WERI-Rb-1 (cell line): ENCODE measurements around the gene PDE3A.
A peak's percentile ranks its signal among the peaks of the same experiment; 100 is the strongest.
"Not testable (repeated sequence)": the region's sequence is repeated elsewhere in the genome, so short reads cannot be mapped to it uniquely, and the experiment has no call there.

Experiments used
- DNase-seq: peaks from one replicate; pipeline ENCODE4 v3.0.0-alpha.2; 2020
- H3K27ac ChIP-seq: fragments of 250-450 bp; sonication (Bioruptor Pico); 2 replicates; pipeline ENCODE4 v1.5.1; 2020; ENCODE audit warnings: mild to moderate bottlenecking, moderate library complexity
- H3K27me3 ChIP-seq: fragments of 250-450 bp; sonication (Bioruptor Pico); 2 replicates; pipeline ENCODE4 v1.5.1; 2021; ENCODE audit warnings: mild to moderate bottlenecking, low read depth, moderate library complexity; ENCODE audit not compliant: insufficient read depth, severe bottlenecking
- H3K36me3 ChIP-seq: fragments of 250-450 bp; sonication (Bioruptor Pico); 2 replicates; pipeline ENCODE4 v1.5.1; 2020; ENCODE audit warnings: mild to moderate bottlenecking, moderate library complexity
- H3K4me3 ChIP-seq: 2 replicates; pipeline ENCODE4 v1.5.1; 2011; ENCODE audit warnings: low read depth, mild to moderate bottlenecking, control low read depth, low read length
- H3K9me3 ChIP-seq: fragments of 250-450 bp; sonication (Bioruptor Pico); 2 replicates; pipeline ENCODE4 v1.5.1; 2021; ENCODE audit warnings: mild to moderate bottlenecking, moderate library complexity; ENCODE audit not compliant: severe bottlenecking
- TF ChIP-seq, protein P1 (sequence below): IDR thresholded peaks from 2 replicates; pipeline ENCODE4 v1.5.1; 2011; ENCODE audit warnings: low read depth, mild to moderate bottlenecking, control low read depth, inconsistent platforms, low read length

PDE3A gene

DNA sequence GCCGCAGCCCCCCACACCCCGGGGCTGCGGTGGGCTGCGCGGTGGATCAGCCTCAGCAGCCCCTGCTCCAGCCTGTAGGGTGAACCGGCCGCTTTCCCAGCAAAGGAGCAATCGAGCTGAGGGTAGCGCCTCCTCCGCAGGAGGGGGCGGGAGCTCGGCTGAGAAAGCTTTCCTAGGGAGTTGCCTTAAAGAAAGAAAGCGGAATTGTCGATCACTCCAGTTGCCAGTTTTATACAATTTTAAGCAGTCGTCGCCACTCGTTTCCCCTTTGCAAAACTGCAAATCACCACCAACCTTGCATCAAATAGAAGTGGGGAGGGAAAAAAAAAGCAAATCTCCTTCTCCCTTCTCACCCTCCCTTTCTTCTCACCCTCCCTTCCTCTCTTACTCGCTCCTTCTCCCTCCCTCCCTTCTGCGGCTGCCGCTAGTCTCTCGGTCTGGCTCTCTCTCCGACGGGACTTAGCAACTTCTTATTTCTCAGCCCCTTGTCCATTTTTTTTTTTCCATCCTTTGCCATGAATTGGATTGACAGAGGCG, at the start of gene PDE3A:
PDE3A (plus strand) TSS at position 424 of the 537 bp plus-strand sequence. CDS start 748 bp downstream, outside the sequence.
- peak within 1 kb of the TSS; percentile 66 for H3K4me3 ChIP-seq
- no peak within 1 kb of the TSS for H3K27ac ChIP-seq
- peak; percentile 69 for DNase-seq
- TF ChIP-seq, protein P1, sequence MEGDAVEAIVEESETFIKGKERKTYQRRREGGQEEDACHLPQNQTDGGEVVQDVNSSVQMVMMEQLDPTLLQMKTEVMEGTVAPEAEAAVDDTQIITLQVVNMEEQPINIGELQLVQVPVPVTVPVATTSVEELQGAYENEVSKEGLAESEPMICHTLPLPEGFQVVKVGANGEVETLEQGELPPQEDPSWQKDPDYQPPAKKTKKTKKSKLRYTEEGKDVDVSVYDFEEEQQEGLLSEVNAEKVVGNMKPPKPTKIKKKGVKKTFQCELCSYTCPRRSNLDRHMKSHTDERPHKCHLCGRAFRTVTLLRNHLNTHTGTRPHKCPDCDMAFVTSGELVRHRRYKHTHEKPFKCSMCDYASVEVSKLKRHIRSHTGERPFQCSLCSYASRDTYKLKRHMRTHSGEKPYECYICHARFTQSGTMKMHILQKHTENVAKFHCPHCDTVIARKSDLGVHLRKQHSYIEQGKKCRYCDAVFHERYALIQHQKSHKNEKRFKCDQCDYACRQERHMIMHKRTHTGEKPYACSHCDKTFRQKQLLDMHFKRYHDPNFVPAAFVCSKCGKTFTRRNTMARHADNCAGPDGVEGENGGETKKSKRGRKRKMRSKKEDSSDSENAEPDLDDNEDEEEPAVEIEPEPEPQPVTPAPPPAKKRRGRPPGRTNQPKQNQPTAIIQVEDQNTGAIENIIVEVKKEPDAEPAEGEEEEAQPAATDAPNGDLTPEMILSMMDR: no peak
- peaks cover 2% of the 10 kb centered on the region for H3K27me3 ChIP-seq
- no peaks in the 10 kb centered on the region for H3K9me3 ChIP-seq
- no peaks in the 10 kb centered on the region for H3K36me3 ChIP-seq

DNA sequence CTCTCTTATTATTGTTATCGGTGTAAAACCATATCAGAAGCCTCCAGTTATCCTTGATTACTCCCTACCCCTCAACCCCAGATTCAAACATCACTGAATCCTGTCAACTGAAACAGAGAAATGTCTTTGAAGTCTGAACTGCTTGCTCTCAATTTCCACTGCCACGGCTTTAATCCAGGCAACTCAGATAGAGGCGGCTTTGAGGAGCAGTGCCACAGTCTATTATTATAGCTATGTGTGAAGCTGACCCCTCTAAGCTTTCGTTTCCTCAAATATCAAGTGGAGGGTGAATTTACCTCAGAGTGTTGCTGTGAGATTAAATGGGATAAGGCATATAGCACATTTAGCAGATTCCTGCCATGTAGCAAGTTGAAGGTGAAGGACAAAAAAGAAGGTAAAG, 49.0 kb upstream of the PDE3A start:
- no peak overlapping the region for H3K27ac ChIP-seq
- DNase-seq: no peak
- H3K27me3 ChIP-seq: no peaks in the 10 kb centered on the region
- H3K36me3 ChIP-seq: no peaks in the 10 kb centered on the region
- H3K4me3 ChIP-seq: no peak overlapping the region
- TF ChIP-seq, protein P1: no peak
- no peaks in the 10 kb centered on the region for H3K9me3 ChIP-seq

DNA sequence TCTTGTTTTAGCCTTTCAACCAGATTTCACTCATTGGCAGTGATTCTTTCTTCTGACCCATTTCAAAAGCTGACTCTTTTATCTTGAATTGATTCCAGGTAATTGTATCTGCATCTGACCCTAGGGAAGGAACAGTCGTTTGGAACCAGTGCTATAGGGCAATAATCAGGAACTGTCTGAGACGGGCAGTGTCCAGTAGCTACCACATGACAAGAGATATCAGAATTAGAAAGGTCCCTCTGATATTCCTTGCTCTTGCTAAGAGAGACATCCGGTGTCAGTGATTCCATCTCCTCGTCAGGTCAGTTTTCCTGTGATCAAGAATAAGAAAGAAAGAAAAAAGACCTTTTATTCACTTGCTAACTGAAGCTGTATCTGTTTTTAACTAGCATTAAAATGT, 47.8 kb upstream of the PDE3A start:
- no peaks in the 10 kb centered on the region for H3K27me3 ChIP-seq
- no peaks in the 10 kb centered on the region for H3K9me3 ChIP-seq
- no peak for DNase-seq
- TF ChIP-seq, protein P1: no peak
- no peak overlapping the region for H3K27ac ChIP-seq
- H3K36me3 ChIP-seq: no peaks in the 10 kb centered on the region
- no peak overlapping the region for H3K4me3 ChIP-seq

DNA sequence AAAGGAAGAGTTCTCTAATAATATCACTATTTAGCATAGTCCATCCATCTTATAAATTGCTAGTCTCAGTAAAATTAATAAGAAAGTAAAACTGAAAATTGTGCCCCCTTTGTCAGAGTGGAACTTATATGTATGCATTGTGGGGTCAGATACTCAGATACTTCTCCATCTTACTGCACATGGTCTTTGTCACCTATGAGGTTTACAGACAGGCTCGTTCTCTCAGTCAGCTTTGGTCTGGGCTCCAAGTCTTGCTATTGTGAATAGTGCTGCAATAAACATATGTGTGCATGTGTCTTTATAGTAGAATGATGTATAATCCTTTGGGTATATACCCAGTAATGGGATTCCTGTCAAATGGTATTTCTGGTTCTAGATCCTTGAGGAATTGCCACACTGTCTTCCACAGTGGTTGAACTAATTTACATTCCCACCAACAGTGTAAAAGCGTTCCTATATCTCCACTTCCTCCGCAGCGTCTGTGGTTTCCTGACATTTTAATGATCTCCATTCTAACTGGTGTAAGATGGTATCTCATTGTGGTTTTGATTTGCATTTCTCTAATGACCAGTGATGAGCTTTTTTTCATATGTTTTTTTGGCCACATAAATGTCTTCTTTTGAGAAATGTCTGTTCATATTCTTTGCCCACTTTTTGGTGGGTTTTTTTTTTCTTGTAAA, 37.4 kb upstream of the PDE3A start:
- not testable (repeated sequence) for H3K36me3 ChIP-seq, H3K9me3 ChIP-seq, H3K27ac ChIP-seq, H3K27me3 ChIP-seq, H3K4me3 ChIP-seq, DNase-seq

DNA sequence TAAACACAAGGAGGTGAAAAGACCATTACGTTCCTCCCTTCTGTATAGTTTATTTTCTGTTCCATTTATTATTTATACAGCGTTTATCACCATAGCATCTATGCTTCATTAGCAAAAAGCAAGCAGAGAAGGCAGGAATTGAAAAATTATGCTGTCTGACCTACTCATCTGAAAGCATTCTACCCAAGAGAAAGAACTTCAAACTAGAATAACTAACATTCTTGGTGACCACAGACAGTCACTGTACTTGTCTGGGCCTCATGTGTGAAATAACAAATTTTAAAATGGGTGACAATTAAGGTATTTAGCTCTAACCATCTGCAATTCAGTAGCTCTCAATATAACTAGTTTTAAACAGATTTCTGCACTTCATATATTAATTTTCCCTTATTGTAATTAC, 29.3 kb upstream of the PDE3A start:
- Histone ChIP-seq H3K4me3 (no peak overlapping the region), H3K27ac (no peak overlapping the region), H3K9me3 (no peaks in the 10 kb centered on the region), H3K36me3 (no peaks in the 10 kb centered on the region), H3K27me3 (no peaks in the 10 kb centered on the region)
- TF ChIP-seq, protein P1: no peak
- DNase-seq: no peak

DNA sequence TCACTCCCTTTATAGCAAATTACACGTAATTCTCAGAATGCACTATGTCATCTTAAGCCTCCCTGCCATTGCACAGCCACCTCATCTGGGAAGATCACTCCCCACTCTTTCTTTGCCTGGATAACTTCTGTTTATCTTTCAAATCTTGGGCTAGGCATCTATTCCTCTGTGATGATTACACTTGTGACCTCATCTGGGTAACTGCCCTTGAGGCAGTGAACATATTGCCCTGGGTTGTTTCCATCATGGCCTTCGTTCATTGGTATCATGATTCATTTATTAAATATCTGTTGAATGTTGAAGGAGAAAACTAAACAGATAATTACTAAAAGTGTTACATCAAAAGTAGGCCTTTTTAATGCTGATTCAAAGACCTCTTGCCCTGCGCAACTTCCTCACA, 26.2 kb upstream of the PDE3A start:
- no peaks in the 10 kb centered on the region for H3K9me3 ChIP-seq
- H3K27me3 ChIP-seq: no peaks in the 10 kb centered on the region
- no peak overlapping the region for H3K4me3 ChIP-seq
- no peak overlapping the region for H3K27ac ChIP-seq
- no peaks in the 10 kb centered on the region for H3K36me3 ChIP-seq
- no peak for DNase-seq
- TF ChIP-seq, protein P1: no peak
